Mesendoderm (in vitro differentiated cells): ENCODE measurements around the gene SETD6.

Experiments
- DNase-seq: peaks from one replicate; pipeline ENCODE4 v3.0.0; 2013
- H2AK5ac ChIP-seq: 2 replicates; pipeline ENCODE4 v1.6.1; 2013; ENCODE audit warnings: low read length, inconsistent platforms
- H2BK120ac ChIP-seq: 2 replicates; pipeline ENCODE4 v1.6.1; 2013; ENCODE audit warnings: low read depth, mild to moderate bottlenecking, low read length, moderate library complexity, mixed read lengths
- H2BK15ac ChIP-seq: replicated peaks from 2 replicates; pipeline ENCODE4 v1.6.1; 2013; ENCODE audit warnings: low read depth, mild to moderate bottlenecking, moderate library complexity
- H2BK5ac ChIP-seq: 2 replicates; pipeline ENCODE4 v1.6.1; 2013; ENCODE audit warnings: low read length, inconsistent platforms
- H3K18ac ChIP-seq: 2 replicates; pipeline ENCODE4 v1.6.1; 2013; ENCODE audit warnings: mild to moderate bottlenecking, low read length, mixed read lengths
- H3K23ac ChIP-seq: one replicate; pipeline ENCODE4 v1.6.1; 2013; ENCODE audit warnings: low read length
- H3K27ac ChIP-seq: 2 replicates; pipeline ENCODE4 v1.5.1; 2013; ENCODE audit warnings: low read depth, mild to moderate bottlenecking, inconsistent platforms, low read length, moderate library complexity
- H3K27me3 ChIP-seq: 2 replicates; pipeline ENCODE4 v1.6.1; 2013; ENCODE audit warnings: low read length, control low read depth, mild to moderate bottlenecking, inconsistent platforms; ENCODE audit not compliant: insufficient read depth, poor library complexity
- H3K36me3 ChIP-seq: 2 replicates; pipeline ENCODE4 v1.6.1; 2013; ENCODE audit warnings: low read length, inconsistent platforms; ENCODE audit not compliant: control insufficient read depth, insufficient read depth
- H3K4ac ChIP-seq: one replicate; pipeline ENCODE4 v1.6.1; 2013; ENCODE audit warnings: low read depth, mild to moderate bottlenecking, low read length, moderate library complexity
- H3K4me1 ChIP-seq: 2 replicates; pipeline ENCODE4 v1.6.1; 2013; ENCODE audit warnings: low read depth, low read length, inconsistent platforms; ENCODE audit not compliant: control insufficient read depth
- H3K4me2 ChIP-seq: 2 replicates; pipeline ENCODE4 v1.6.1; 2013; ENCODE audit warnings: low read length
- H3K4me3 ChIP-seq: 2 replicates; pipeline ENCODE4 v1.5.1; 2013; ENCODE audit warnings: mild to moderate bottlenecking, low read length
- H3K56ac ChIP-seq: one replicate; pipeline ENCODE4 v1.6.1; 2013; ENCODE audit warnings: low read length
- H3K79me1 ChIP-seq: 2 replicates; pipeline ENCODE4 v1.6.1; 2013; ENCODE audit warnings: low read length, inconsistent platforms
- H3K79me2 ChIP-seq: 2 replicates; pipeline ENCODE4 v1.6.1; 2013; ENCODE audit warnings: mild to moderate bottlenecking, low read length; ENCODE audit not compliant: control insufficient read depth, insufficient read depth
- H3K9ac ChIP-seq: 2 replicates; pipeline ENCODE4 v1.6.1; 2013; ENCODE audit warnings: low read length, inconsistent platforms
- H4K5ac ChIP-seq: one replicate; pipeline ENCODE4 v1.6.1; 2013; ENCODE audit warnings: low read length
- H4K8ac ChIP-seq: one replicate; pipeline ENCODE4 v1.6.1; 2013; ENCODE audit warnings: low read depth, mild to moderate bottlenecking, control low read depth, low read length, moderate library complexity
- WGBS: extraction: QIAGEN DNeasy Blood & Tissue Kit; methylation state at CpG from one replicate; pipeline ENCODE4 v1.1.7; 2013; ENCODE audit warnings: low lambda C conversion rate, missing lambda C conversion rate; ENCODE audit not compliant: insufficient coverage; ENCODE audit errors: extremely low coverage; 5-methylcytosine and 5-hydroxymethylcytosine counted together

SETD6 gene

DNA sequence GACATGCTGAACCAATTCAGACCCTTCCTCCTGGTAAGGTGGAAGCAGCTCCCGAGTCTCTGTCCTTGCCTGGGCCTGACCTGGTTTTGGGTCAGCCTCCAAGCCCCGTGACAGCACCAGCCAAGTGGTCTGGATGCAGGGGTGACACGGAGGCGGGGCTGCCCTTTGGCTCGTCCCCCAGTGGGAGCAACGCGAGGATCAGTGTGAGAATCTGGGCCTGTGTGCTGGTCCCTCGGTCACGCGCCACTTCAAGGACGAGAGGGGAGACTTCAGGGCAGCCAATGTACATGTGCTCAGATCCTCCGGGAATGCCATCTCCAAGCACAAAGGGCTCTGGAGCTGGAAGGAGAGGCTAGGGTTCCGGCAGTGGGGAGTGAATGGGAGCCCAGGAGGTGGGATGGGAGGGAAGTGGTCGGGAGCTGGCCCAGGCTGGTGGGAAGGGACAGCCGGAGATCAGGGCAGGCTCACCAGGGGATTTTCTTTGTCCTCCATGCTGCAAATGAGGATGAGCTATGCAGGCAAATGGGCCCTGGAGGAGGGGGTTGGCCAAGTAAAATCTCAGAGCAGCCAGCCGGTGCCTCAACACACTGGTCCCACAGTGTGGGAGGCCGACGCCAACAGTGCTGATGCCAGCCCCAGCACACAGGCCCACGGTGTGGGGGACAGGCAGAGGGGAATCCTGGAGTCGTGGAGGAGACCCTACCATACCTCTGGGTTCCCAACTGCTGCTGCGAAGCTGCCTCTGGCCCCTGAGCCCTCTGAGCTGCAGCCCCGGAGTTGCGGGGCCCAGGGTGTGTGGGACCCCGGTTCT, 19.6 kb upstream of the SETD6 start:
- no peak overlapping the region for H3K9ac ChIP-seq
- H3K23ac ChIP-seq = no peak overlapping the region
- H3K27me3 ChIP-seq = no peaks in the 10 kb centered on the region
- H3K18ac ChIP-seq = no peak overlapping the region
- H3K79me2 ChIP-seq = no peaks in the 10 kb centered on the region
- no peak overlapping the region for H4K8ac ChIP-seq
- no peak for DNase-seq
- H3K79me1 ChIP-seq = no peaks in the 10 kb centered on the region
- no peak overlapping the region for H3K4me3 ChIP-seq
- H3K36me3 ChIP-seq = no peaks in the 10 kb centered on the region
- no peak overlapping the region for H3K56ac ChIP-seq
- no peak overlapping the region for H4K5ac ChIP-seq
- H2BK5ac ChIP-seq = no peak overlapping the region
- no peak overlapping the region for H2BK120ac ChIP-seq
- peak overlapping the region; percentile 11 for H3K27ac ChIP-seq
- no peak overlapping the region for H3K4me2 ChIP-seq
- H2BK15ac ChIP-seq = no peak overlapping the region
- H3K4ac ChIP-seq = no peak overlapping the region
- H3K4me1 ChIP-seq = no peaks in the 10 kb centered on the region
- no peak overlapping the region for H2AK5ac ChIP-seq
- no CpG with 5 or more reads among the region's 24 CpGs for WGBS

DNA sequence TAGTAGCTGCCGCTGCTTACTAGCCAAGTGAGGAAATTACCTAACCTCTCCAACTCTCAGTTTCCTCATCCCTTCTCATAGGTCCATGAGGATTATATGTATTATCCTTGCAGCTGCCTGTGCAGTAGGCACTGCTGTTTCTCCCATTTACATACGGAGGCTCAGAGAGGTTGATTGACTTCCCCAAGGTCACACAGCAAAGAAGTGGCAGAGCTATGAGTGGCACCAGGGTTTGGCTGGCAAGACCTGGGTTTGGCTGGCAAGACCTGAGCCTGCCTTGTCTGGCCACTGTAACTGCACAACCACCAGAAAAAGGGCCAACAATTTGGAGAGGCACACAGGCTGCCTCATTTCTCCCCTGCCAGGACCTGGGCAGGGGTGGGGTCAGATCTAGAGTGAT, 17.8 kb upstream of the SETD6 start:
- H3K4me3 ChIP-seq = no peak overlapping the region
- H4K8ac ChIP-seq = no peak overlapping the region
- H2BK15ac ChIP-seq = no peak overlapping the region
- no peak overlapping the region for H3K18ac ChIP-seq
- no peak overlapping the region for H3K23ac ChIP-seq
- H2AK5ac ChIP-seq = no peak overlapping the region
- H3K36me3 ChIP-seq = no peaks in the 10 kb centered on the region
- no peak overlapping the region for H4K5ac ChIP-seq
- no peak overlapping the region for H2BK120ac ChIP-seq
- no peak overlapping the region for H3K4ac ChIP-seq
- DNase-seq = no peak
- H3K9ac ChIP-seq = no peak overlapping the region
- no peak overlapping the region for H2BK5ac ChIP-seq
- no peak overlapping the region for H3K56ac ChIP-seq
- H3K27ac ChIP-seq = no peak overlapping the region
- H3K79me2 ChIP-seq = no peaks in the 10 kb centered on the region
- H3K4me2 ChIP-seq = no peak overlapping the region
- no peaks in the 10 kb centered on the region for H3K27me3 ChIP-seq
- H3K79me1 ChIP-seq = no peaks in the 10 kb centered on the region
- WGBS = no CpG with 5 or more reads among the region's 2 CpGs
- no peaks in the 10 kb centered on the region for H3K4me1 ChIP-seq

DNA sequence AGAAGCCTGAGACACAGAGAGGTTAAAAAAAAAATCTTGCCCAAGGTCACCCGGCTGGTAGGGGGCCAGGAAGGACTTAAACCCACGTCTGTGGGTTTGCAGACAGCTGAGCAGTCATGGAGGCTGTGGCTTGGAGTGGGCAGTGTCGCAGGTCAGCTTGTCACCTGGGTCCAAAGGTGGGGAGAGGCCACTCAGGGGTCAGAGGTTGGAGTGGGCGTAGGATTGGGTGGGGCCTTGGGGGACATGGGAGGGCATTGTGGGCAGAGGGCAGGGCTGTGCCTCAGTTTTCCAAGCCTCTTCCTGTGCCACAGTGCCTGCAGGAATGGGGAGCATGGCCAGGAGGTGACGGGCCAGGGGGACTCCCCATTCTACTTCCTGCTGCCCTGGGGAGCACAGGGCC, 17.4 kb upstream of the SETD6 start:
- no CpG with 5 or more reads among the region's 5 CpGs for WGBS
- H3K18ac ChIP-seq = no peak overlapping the region
- no peak overlapping the region for H3K27ac ChIP-seq
- H2BK15ac ChIP-seq = no peak overlapping the region
- no peak overlapping the region for H2BK120ac ChIP-seq
- H3K56ac ChIP-seq = no peak overlapping the region
- H3K79me1 ChIP-seq = no peaks in the 10 kb centered on the region
- no peak overlapping the region for H2AK5ac ChIP-seq
- H3K4me2 ChIP-seq = no peak overlapping the region
- H4K8ac ChIP-seq = no peak overlapping the region
- no peak overlapping the region for H2BK5ac ChIP-seq
- no peaks in the 10 kb centered on the region for H3K27me3 ChIP-seq
- H3K23ac ChIP-seq = no peak overlapping the region
- no peak overlapping the region for H3K4ac ChIP-seq
- no peak overlapping the region for H4K5ac ChIP-seq
- H3K4me3 ChIP-seq = no peak overlapping the region
- DNase-seq = no peak
- no peaks in the 10 kb centered on the region for H3K4me1 ChIP-seq
- H3K9ac ChIP-seq = no peak overlapping the region
- no peaks in the 10 kb centered on the region for H3K79me2 ChIP-seq
- no peaks in the 10 kb centered on the region for H3K36me3 ChIP-seq

DNA sequence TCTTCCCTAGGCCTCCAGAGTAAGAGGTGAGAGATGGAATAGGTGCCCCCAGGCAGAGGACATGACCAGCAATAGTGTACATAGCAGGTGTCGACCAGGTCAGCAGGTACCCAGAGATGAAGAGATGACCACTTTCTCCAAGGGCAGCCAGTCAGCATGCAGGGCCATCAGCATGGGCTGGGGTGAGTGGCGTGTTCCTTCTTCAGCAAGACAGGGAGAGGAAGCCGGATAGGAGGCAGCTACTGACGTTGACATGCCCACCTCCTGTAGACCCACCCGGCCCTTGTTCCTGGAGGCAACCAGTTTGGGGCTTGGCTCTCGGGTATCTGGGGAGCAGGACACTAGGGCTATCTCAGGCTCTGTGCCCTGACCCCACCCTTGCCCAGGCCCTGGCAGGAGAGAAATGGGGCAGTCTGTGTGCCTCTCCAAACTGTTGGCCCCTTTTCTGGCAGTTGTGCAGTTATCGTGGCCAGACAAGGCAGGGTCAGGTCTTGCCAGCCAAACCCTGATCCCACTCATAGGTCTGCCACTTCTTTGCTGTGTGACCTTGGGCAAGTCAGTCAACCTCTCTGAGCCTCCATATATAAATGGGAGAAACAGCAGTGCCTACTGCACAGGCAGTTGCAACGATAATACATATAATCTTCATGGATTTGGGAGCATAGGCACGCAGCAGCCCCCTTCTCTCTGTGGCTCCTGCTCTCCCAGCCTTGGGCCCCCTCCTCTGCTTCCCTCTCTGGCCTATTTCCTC, 16.8 kb upstream of the SETD6 start:
- no peak overlapping the region for H3K4me2 ChIP-seq
- no peak overlapping the region for H3K18ac ChIP-seq
- no peak overlapping the region for H3K9ac ChIP-seq
- no peaks in the 10 kb centered on the region for H3K79me1 ChIP-seq
- H3K56ac ChIP-seq = no peak overlapping the region
- no peak overlapping the region for H3K4me3 ChIP-seq
- H3K23ac ChIP-seq = no peak overlapping the region
- no peak overlapping the region for H3K4ac ChIP-seq
- H3K27ac ChIP-seq = no peak overlapping the region
- no peak for DNase-seq
- no CpG with 5 or more reads among the region's 9 CpGs for WGBS
- H2AK5ac ChIP-seq = no peak overlapping the region
- no peaks in the 10 kb centered on the region for H3K4me1 ChIP-seq
- H3K79me2 ChIP-seq = no peaks in the 10 kb centered on the region
- H2BK15ac ChIP-seq = no peak overlapping the region
- H2BK120ac ChIP-seq = no peak overlapping the region
- no peak overlapping the region for H4K8ac ChIP-seq
- H3K27me3 ChIP-seq = no peaks in the 10 kb centered on the region
- H3K36me3 ChIP-seq = no peaks in the 10 kb centered on the region
- H4K5ac ChIP-seq = no peak overlapping the region
- H2BK5ac ChIP-seq = no peak overlapping the region

DNA sequence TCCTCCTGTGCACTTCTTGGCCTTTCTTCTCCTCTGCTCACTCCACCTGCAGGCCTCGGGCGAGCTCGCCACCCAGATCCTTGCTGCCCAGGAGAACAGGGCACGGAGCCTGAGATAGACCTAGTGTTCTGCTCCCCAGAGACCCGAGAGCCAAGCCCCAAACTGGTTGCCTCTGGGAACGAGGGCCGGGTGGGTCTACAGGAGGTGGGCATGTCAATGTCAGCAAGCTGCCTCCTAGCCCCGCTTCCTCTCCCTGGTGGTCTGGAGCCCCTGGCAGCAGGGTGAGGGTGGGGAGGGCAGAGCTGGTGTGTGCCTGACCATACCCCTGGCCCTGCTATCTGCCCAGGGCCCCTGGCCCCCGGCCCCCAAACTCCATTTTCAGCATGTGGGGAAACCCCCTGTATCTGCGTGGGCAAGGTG, 16.2 kb upstream of the SETD6 start:
- Histone ChIP-seq H3K4me1 (no peaks in the 10 kb centered on the region), H2AK5ac (no peak overlapping the region), H3K9ac (no peak overlapping the region), H2BK120ac (no peak overlapping the region), H3K27me3 (no peaks in the 10 kb centered on the region), H3K36me3 (no peaks in the 10 kb centered on the region), H3K56ac (no peak overlapping the region), H3K23ac (no peak overlapping the region), H3K4ac (no peak overlapping the region), H2BK5ac (no peak overlapping the region), H3K4me3 (no peak overlapping the region), H2BK15ac (no peak overlapping the region), H3K79me1 (no peaks in the 10 kb centered on the region), H4K8ac (no peak overlapping the region), H3K4me2 (no peak overlapping the region), H3K79me2 (no peaks in the 10 kb centered on the region), H3K18ac (no peak overlapping the region), H4K5ac (no peak overlapping the region), H3K27ac (no peak overlapping the region)
- no CpG with 5 or more reads among the region's 10 CpGs for WGBS
- no peak for DNase-seq
